K562 (cell line): ENCODE data around the gene CHPF2.

Experiments used
- ARNT ChIP-seq, 2 experiments: fragments of 450-650 bp; IDR thresholded peaks; 2 replicates each; pipeline ENCODE4 v1.6.1; 2016; ENCODE audit warnings: mild to moderate bottlenecking in 1 of 2
- BRCA1 ChIP-seq, 2 experiments: fragments of 450-650 bp in 1 of 2; sonication (generic) in 1 of 2; formaldehyde crosslinking in 1 of 2; IDR thresholded peaks; 2 replicates each; pipeline versions ENCODE4 v1.5.0 to v1.6.1; 2017 to 2020; ENCODE audit warnings: mild to moderate bottlenecking in 1 of 2, missing genetic modification reagents in 1 of 2
- E2F1 ChIP-seq: sonication (generic); formaldehyde crosslinking; IDR thresholded peaks from 2 replicates; pipeline ENCODE4 v1.8.1; 2023; ENCODE audit warnings: mild to moderate bottlenecking, missing genetic modification reagents, moderate library complexity
- EP300 ChIP-seq: IDR thresholded peaks from 2 replicates; pipeline ENCODE4 v1.6.1; 2012; ENCODE audit warnings: low read length, improper control_type of control experiment
- GTF2E2 ChIP-seq: fragments of 200-800 bp; sonication (Bioruptor generic); IDR thresholded peaks from 2 replicates; pipeline ENCODE4 v1.6.1; 2016; ENCODE audit warnings: missing genetic modification characterization, missing compliant biosample characterization
- MED1 ChIP-seq: sonication (generic); formaldehyde crosslinking; IDR thresholded peaks from 2 replicates; pipeline ENCODE4 v1.8.1; 2023; ENCODE audit warnings: missing genetic modification reagents, borderline replicate concordance
- NCOA2 ChIP-seq, 2 experiments: fragments of 450-650 bp; IDR thresholded peaks; 2 replicates each; pipeline ENCODE4 v1.6.1; 2018; ENCODE audit warnings: mild to moderate bottlenecking in 2 of 2, moderate library complexity in 1 of 2; ENCODE audit not compliant: partially characterized antibody in 2 of 2
- RAD21 ChIP-seq, 2 experiments: fragments of 250-450 bp in 1 of 2; fragments of 450-650 bp in 1 of 2; sonication (Bioruptor Pico) in 1 of 2; formaldehyde crosslinking in 1 of 2; IDR thresholded peaks in 1 of 2; conservative IDR thresholded peaks in 1 of 2; 2 replicates each; pipeline versions ENCODE4 v1.4.0 to v1.8.0; 2020 to 2022; ENCODE audit warnings: mild to moderate bottlenecking in 2 of 2, moderate library complexity in 1 of 2
- USF2 ChIP-seq: sonication (generic); formaldehyde crosslinking; IDR thresholded peaks from 2 replicates; pipeline ENCODE4 v1.5.0; 2020; ENCODE audit warnings: missing genetic modification reagents
- ZBTB43 ChIP-seq: sonication (generic); formaldehyde crosslinking; IDR thresholded peaks from 2 replicates; pipeline ENCODE4 v1.8.0; 2023; ENCODE audit warnings: mild to moderate bottlenecking, missing genetic modification reagents
- TF ChIP-seq, protein P1 (sequence below), 3 experiments: IDR thresholded peaks in 2 of 3; conservative IDR thresholded peaks in 1 of 3; 2 replicates each; pipeline ENCODE4 v1.5.1; 2011 to 2012; ENCODE audit warnings: low read length in 3 of 3, mild to moderate bottlenecking in 3 of 3, control low read depth in 2 of 3, improper control_type of control experiment in 1 of 3, inconsistent platforms in 1 of 3, low read depth in 1 of 3, mixed read lengths in 1 of 3, moderate library complexity in 1 of 3; ENCODE audit not compliant: insufficient read depth in 2 of 3

DNA sequence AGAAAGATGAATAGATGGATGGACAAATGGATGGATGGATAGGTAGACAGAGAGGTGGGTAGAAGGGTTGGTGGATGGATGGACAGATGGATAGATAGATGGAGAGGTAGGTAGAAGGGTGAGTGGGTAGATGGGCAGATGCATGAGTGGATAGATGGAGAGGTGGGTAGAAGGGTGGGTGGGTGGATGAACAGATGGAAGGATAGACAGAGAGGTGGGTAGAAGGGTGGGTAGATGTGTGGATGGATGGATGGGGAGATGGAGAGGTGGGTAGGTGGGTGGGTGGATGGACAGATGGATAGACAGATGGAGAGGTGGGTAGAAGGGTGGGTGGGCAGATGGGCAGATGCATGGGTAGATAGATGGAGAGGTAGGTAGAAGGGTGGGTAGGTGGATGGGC lies 34.4 kb upstream of the CHPF2 start:
- TF ChIP-seq ARNT (IDR thresholded peaks at IDR 0.05) (no peak), MED1 (CRISPR knock-in tag) (no peak), USF2 (CRISPR knock-in tag) (no peak), ZBTB43 (CRISPR knock-in tag) (no peak), RAD21 (CRISPR knock-in tag; conservative IDR thresholded peaks at IDR 0.05 in 1 of 2, IDR thresholded peaks at IDR 0.05 in 1 of 2) (no peak), GTF2E2 (no peak), EP300 (no peak), E2F1 (CRISPR knock-in tag) (no peak), NCOA2 (IDR thresholded peaks at IDR 0.05; ENCODE audit: partially characterized antibody in 2 of 2) (no peak), BRCA1 (IDR thresholded peaks at IDR 0.05) (no peak), BRCA1 (CRISPR knock-in tag; IDR thresholded peaks at IDR 0.05) (no peak)
- TF ChIP-seq, protein P1, sequence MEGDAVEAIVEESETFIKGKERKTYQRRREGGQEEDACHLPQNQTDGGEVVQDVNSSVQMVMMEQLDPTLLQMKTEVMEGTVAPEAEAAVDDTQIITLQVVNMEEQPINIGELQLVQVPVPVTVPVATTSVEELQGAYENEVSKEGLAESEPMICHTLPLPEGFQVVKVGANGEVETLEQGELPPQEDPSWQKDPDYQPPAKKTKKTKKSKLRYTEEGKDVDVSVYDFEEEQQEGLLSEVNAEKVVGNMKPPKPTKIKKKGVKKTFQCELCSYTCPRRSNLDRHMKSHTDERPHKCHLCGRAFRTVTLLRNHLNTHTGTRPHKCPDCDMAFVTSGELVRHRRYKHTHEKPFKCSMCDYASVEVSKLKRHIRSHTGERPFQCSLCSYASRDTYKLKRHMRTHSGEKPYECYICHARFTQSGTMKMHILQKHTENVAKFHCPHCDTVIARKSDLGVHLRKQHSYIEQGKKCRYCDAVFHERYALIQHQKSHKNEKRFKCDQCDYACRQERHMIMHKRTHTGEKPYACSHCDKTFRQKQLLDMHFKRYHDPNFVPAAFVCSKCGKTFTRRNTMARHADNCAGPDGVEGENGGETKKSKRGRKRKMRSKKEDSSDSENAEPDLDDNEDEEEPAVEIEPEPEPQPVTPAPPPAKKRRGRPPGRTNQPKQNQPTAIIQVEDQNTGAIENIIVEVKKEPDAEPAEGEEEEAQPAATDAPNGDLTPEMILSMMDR (IDR thresholded peaks at IDR 0.05 in 2 of 3, conservative IDR thresholded peaks at IDR 0.05 in 1 of 3; ENCODE audit: insufficient read depth in 2 of 3, low read depth in 1 of 3, low read length in 3 of 3), result no peak
